GM18907 (cell line): ENCODE results near the gene IDI2.
A peak's percentile ranks its signal among the peaks of the same experiment; 100 is the strongest.
"Not testable (repeated sequence)": the region's sequence is repeated elsewhere in the genome, so short reads cannot be mapped to it uniquely, and the experiment has no call there.

ENCODE experiments used
- ATAC-seq: cut with Tn5 transposase; IDR thresholded peaks from one replicate; pipeline ENCODE4 v1.9.1; 2021; ENCODE audit warnings: mild to moderate bottlenecking, moderate library complexity; ENCODE audit not compliant: unreplicated experiment

Gene IDI2

DNA sequence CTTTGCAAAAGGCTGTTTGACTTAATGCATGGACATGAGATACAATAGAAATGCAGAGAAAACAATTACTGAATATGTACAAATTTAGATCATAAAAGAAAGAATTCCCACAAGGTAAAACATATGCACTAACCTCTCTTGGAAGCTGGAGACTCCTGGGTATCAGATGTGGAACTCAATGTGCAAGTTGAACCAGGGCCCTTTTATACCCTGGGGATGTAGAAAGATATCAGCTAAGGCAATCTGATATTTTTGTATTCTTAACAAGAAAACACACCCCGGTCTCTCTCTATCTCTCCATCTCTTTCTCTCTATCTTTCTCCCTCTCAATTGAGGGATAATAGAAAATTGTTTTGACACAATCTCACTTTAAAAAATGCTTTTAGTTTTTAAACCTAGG is at the start of gene IDI2:
Gene IDI2, minus strand, starts transcription at position 177 of the 400 bp plus-strand sequence. CDS start 1,136 bp downstream, outside the sequence.
- no peak for ATAC-seq

DNA sequence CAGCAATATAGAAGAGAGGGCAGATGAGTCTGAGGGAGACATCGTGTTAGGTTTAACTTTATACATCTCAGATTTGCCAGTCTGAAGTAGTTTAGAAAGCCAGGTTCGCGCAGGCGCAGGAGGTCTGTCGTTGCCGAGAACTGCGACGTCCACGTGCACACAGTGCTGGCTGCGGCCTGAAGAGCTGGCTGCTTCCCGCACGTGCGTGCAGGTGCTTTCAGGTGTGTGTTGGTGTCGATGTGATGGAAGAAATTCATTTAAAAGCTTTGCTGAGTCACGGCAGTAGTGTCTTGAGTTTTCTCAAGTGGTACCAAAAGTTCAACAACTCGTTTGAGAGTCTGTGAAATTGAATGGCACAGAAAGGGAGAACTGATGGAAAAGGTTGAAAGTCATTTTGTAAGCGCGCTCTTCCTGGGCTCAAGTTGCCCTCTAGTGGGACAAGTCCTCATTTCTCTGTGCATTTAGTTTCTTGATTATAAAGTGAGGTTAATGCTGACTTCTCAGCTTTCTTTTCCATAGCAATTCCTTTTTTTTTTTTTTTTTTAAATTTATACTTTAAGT is 49.2 kb upstream of the IDI2 start:
- ATAC-seq: no peak

DNA sequence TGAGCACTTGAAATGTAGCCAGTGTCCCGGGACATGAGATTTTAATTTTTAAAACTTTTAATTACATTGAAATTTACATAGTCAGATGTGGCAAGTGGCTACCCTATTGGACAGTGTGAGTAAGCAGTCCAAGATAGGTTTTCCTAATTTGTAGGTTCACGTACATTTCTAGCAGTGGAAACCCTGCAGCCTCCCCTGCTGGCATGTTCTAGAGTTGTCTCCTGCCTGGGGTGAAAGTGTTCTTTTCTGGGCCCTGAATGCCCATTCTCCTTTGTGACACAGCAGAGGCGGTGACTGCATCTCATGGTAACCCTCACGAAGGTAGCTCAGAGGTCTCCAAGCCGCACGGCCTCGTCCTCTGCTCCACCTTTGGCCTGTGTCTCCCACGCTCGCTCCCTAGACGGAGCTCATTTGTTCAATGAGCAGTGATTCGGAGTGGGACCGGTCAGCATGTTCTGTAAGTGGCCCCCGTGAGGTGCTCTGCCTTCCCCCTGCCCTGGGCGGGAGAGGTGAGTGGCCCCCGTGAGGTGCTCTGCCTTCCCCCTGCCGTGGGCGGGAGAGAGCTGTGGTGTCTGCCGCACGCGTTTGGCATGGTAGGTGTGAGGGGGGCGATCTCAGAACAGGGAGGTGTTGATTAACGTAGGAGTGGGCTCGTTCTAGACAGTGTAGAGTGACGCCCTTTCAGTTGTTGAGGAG is 48.5 kb upstream of the IDI2 start:
- no peak for ATAC-seq

DNA sequence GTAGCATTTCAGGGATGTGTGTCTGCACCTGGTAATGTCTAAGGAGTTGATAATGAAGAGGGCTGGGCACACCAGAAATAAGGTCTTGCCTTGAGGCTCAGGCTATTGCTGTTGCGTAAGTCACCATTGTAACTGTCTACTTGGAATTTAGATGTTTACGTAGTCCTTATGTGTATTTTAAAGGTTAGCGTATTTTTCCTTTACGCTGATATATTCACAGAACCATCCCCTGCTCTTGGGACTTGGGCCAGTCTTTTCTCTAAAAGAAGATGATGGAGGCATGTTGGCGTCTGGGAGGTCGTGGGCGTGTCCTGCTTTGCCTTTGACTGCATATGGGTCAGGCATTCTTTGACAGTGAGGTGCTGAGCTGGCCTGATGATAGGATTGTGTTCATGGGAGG is 45.3 kb upstream of the IDI2 start:
- ATAC-seq: no peak

DNA sequence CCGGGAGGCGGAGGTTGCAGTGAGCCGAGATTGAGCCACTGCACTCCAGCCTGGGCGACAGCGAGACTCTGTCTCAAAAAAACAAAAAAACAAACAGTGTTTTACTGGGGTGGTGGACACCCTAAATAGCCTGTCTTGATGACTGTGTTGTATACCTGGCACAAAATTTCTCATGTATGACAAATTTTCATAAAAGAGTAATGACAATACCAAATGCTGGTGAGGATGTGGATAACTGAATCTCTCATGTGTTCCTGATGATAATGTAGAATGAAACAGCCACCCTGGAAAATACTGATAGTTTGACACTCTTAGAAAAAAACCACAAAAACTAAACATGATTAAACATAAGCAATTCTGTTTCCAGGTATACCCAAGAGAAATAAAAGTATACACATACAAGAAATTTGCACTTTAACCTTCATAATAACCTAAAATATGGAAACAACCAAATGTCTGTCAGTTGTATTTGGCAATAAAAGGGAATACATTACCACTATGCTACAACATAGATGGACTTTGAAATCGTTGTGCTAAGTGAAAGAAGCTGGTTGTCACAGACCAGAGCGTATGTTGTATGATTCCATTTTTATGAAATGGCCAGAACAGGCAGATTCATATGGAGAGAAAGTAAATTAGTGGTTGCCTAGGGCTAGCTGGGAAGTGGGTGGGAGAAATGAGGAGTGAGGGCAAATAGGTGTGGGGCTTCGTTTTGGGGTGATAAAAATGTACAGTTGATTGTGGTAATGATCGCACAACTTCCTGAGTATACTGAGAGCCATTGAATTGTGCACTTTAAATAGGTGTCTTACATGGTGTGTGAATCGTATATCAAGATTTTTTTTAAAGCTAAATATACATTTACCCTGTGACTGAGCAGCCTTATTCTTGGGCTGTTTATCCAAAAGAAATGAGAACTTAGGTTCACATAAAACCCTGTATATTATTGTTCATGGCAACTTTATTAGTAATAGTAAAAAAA is 43.0 kb upstream of the IDI2 start:
- ATAC-seq: no peak

DNA sequence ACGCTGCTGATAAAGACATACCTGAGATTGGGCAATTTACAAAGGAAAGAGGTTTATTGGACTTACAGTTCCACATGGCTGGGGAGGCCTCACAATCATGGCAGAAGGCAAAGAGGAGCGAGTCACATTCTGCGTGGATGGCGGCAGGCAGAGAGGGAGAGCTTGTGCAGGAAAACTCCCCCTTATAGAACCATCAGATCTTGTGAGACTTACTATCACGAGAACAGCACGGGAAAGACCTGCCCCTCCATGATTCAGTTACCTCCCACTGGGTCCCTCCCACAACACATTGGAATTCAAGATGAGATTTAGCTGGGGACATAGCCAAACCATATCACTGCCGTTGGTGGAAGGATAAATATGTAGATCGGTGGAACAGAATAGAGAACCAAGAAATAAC is 41.1 kb upstream of the IDI2 start:
- ATAC-seq: not testable (repeated sequence)

DNA sequence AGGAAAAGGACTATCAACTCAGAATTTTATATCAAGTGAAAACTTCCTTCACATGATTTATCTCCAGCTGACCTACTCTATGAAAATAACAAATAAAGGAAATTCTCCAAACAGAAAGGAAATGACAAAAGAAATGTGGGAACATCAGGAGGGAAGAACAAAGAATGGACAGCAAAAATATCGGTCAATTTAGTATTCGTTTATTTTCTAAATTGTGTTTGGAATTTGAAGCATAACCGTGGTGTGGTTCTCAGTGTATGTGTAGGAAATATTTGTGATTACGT is 39.2 kb upstream of the IDI2 start:
- ATAC-seq: no peak

DNA sequence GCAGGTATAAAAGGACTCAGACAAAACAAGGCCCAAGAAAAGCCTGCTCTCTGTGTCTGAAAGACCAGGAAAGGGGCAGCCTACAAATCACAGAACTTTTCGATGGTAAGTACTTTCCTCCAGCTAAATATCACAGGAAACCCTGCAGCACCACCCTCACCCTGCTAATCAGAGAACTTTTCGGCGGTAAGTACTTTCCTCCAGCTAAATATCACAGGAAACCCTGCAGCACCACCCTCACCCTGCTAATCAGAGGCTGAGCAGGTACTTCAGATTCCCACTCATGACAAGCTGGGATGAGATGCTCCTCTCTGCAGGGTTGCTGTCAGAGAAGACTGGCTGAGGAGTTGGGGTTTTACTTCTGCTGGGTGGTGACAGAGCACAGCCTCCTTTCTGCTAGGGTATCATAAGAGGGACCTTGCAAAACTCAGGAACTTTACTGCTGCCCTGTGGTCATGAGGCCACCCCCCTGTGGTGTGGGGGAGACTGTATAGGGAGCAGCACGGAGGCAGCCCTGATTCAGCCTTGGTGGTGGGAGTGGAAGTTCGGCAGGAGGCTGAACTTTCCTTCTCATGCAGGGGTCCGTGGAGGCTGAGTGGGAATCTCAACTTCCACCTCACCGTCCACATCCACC is 37.7 kb upstream of the IDI2 start:
- no peak for ATAC-seq

DNA sequence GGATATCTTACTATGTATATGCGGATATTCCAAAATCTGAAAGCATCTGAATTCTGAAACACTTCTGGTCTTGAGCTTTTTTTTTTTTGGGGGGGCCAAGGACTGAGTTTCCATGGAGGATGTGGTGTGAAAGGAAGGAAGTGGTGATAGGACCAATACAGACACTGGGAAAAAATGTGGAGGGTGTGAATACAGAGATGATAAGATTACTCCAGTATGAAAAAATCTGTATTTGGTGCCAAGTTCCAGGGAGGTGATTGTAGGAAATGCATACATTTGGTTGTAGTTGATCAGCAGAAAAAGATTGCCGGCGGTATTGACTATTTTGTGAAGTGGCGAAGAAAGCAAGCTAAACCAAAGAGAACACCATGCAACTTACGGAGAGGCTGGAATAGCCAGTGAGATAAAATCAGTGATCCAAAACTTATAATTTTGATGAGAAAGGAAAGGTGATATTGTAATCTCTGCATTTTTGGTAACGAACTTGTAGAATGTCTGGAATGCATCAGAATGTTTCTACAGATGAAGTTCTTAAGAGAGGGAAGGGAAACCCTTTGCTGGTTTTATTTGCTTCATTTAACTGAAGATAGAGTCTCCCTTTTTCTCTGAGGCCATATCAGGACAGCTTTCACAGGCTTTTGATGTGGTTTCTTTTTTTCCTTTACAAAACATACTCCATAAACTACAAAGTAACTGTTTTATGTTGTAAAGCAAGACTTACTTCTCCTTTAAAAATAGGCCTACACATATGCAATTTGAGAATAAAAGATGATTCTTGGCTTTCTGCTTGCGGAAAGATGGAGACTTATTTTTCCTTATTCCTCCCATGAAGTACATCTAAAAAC is 36.5 kb upstream of the IDI2 start:
- no peak for ATAC-seq

DNA sequence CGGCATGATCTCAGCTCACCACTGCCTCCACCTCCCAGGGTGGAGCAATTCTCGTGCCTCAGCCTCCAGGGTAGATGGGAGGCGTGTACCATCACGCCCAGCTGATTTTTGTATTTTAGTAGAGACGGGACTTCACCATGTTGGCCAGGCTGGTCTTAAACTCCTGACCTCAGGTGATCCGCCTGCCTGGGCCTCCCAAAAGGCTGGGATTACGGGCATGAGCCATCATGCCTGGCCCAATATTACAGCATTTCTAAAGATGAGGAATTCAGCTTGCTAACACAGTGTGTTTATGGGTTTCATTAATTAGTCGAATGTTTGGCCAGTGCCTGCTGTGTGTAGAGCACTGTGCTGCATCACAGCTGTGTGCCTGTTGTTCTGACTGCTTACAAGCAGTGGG is 34.2 kb upstream of the IDI2 start:
- no peak for ATAC-seq

DNA sequence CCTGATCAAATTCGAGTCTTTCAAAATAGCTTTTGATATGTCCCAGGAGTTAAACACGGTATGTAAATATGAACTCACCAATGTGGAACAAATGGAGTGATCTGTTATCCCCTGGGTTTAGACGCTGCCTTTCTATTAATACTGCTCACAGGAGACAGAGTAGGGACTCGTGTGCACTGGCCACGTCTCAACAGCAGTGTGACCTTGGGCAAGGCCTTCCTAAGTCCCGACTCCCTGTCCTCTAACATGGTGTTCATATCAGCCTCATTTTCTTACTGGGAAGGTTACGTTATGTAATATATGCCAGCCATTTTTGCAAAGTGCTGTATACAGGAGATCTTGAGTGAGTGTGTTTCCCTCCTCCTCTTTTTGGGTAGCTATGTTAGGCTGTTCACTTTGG is 32.4 kb upstream of the IDI2 start:
- no peak for ATAC-seq

DNA sequence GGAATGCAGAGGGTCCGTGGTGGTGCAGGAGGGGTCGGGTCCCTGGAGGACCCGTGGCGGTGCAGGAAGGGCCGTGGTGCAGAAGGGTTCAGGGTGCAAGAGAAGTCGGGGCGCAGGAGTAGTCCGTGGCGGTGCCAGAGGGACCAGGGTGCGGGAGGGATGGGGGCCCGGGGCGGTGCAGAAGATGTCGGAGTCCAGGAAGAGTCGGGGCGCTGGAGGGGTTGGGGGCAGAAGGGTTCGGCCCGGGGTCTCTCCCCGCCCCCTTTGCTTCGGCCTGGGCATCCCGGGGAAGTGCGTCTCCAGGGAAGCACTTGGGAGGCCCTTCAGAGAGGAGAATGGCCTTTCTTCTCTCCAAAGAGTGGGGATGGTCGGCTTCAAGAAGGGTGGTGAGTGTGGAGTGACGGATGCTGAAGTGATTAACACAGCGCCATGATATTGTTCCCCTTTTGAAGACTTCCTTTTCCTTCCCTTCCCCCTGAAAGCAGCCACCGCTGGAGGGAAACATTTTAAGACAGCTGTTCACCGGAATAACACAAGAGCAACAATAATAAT is 31.5 kb upstream of the IDI2 start:
- ATAC-seq: no peak

DNA sequence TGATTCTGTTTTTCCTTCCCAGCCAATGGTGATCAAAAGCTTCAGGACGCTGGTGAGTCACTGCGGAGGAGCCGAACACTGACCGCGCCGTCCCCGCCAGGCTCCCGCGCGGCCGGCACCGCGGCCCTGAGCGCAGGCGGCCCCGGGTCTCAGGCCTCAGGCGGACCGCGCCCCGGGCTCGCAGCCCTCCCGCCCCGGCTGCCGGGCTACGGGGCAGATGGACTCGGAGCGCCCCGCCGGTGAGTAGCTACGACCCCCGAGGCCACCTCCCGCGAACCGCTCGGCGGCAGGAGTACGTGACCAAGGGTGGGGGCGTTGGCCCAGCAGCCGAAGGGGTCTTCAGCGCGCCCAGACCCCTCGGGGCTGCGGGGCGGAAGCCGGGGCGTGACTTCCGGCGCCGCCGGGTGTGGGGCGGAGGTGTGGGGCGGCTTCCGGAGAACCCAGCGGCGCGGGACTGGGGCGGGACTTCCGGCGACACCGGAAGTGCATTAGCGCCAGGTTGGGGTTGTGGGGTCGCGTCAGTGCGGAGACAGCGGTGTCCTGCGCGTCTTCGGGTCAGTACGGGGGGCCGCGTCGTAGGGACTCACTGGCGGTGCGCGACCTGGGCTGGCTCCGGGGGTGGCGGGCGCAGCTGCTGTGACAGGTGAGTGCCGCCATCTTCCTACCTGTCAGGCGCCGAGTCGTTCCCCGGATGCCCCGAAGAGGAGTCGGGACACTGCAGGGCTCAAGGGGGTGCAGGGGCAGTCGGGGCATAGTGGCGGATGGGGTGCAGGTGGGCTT is 30.9 kb upstream of the IDI2 start, which contains the start of gene WDR37:
Gene WDR37, plus strand, starts transcription at position 60 of the 780 bp plus-strand sequence. CDS start 15,771 bp downstream, outside the sequence.
- peak; percentile 91 for ATAC-seq

DNA sequence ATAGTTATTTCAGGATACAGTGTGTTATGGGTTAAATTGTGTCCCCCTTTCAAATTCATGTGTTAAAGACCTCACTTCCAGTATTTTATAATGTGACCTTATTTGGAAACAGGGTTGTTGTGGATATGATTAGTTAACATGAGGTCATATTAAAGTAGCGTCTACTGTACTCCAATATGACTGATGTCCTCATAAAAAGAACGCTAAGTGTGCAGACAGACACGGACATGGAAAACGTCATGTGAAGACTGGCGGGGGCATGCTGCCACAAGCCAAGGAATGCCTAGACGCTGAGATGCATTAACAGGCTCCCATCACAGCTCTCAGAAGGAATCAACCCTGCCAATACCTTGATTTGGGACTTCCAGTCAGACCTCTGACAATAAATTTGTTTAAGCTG is 29.0 kb upstream of the IDI2 start:
- ATAC-seq: no peak

DNA sequence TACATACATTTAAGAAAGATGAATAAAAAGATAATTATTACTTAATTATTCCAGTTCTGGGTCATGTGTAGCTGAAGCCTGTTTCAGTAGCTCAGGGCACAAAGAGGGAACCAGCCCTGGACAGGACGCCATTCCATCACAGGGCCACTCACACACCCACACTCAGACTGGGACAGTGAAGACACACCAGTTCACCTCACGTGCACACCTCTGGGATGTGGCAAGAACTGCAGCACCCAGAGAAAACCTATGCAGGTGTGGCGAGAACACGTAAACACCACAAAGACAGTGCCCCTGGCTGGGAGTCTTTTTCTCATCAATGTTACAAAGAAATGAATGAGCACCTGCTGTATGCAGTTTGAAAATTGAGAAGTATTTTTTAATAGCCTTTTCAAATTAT is 24.9 kb upstream of the IDI2 start:
- ATAC-seq: no peak

DNA sequence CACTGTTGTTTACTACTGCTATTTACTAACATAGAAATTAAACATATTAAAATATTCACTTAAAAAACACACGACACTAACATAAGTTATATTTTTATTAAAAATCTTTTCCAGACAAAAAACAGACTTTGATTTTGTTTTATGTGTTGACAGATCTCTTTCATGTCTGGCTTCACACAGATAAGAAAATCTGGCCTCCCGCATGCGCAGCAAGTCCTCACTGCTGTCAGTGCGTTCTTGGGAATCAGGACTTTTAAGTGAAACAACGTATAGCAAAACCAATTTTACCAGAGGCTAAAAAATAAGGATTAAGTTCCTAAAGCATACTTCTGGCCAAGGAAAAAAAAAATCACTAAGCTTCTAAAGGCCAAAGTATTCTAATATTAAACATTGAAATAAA is 24.5 kb upstream of the IDI2 start:
- no peak for ATAC-seq

DNA sequence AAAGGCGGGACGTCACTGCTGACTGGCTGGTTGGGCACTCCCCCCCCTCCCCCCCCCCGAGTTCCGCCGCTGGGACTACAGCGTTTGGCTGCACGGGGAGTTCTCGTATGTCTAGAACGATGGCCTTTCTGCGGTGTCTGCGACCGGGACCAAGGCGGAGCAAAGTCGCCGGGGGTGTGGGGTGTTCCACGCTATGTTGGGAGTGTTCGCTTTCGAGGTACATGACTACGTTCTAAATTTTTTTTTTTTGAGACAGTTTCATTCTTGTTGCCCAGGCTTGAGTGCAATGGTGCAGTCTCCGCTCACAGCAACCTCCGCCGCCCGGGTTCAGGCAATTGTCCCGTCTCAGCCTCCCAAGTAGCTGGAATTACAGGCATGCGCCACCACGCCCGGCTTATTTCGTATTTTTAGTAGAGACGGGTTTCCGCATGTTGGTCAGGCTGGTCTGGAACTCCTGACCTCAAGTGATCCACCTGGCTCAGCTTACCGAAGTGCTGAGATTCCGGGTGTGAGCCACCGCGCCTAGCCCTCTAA is 23.8 kb upstream of the IDI2 start:
- ATAC-seq: no peak

DNA sequence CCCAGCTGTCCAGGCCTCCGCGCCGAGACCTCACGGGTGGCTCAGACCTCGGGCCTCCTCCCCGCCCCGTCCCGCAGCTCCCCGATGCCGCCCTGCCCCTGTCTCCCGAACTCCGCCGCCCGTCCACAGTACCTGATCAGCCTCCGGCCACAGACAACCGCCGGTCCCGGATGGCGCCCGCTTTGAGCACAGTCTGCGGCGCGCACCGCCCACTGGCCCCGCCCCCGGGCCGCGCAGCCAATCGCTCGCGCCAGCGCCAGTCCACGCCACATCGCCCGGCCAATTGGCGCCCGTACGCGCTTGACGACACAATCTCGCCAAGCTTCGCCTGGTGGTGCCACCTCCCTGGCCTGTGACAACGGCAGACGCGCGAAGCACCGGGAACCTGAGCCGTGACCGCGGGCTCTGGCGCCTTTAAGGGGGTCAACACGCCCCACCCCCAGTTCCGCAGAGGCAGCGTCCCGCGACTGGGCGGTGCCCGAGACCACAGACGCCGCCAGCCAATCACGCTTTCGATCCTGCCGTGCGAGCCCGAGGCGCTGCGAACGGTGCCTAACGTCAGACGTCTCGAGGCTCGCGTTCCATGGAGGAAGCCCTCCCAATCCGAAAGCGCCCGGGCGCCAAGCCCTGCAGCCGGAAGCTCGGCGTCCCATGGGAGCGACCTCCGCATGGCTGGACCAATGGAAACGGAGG is 23.2 kb upstream of the IDI2 start, which contains the start of gene IDI1:
Gene IDI1, minus strand, starts transcription at position 388 of the 693 bp plus-strand sequence. Its CDS starts 116 bp downstream, at position 272.
- peak; percentile 88 for ATAC-seq
